PFSK-1 (cell line): Measurements from ENCODE around the gene ADD2.

Source experiments
- FOXP2 ChIP-seq: optimal IDR thresholded peaks from 2 replicates; pipeline ENCODE3; 2011; ENCODE audit warnings: borderline replicate concordance, control low read depth, inconsistent platforms; ENCODE audit not compliant: insufficient read depth; ENCODE audit errors: extremely low read length, extremely low read depth
- POLR2AphosphoS5 ChIP-seq: IDR thresholded peaks from 2 replicates; pipeline ENCODE4 v1.6.1; 2012; ENCODE audit warnings: low read depth, mild to moderate bottlenecking, control low read depth, low read length, moderate library complexity
- REST ChIP-seq, 2 experiments: IDR thresholded peaks; 2 replicates each; pipeline versions ENCODE4 v1.6.1 to v1.8.0; 2011 to 2012; ENCODE audit warnings: low read depth in 2 of 2, low read length in 2 of 2, control low read depth in 1 of 2, inconsistent platforms in 1 of 2, mild to moderate bottlenecking in 1 of 2, moderate library complexity in 1 of 2; ENCODE audit not compliant: insufficient read depth in 1 of 2
- SIN3A ChIP-seq: IDR thresholded peaks from 2 replicates; pipeline ENCODE4 v1.6.1; 2012; ENCODE audit warnings: mild to moderate bottlenecking, low read length, moderate library complexity, borderline replicate concordance; ENCODE audit not compliant: insufficient read depth
- TAF1 ChIP-seq: IDR thresholded peaks from 2 replicates; pipeline ENCODE4 v1.6.1; 2012; ENCODE audit warnings: low read length, control low read depth, borderline replicate concordance; ENCODE audit not compliant: insufficient read depth

Gene ADD2

GRCh38 chr2:70790136-70790828, 22.3 kb upstream of the ADD2 start, which contains the start of gene FIGLA:
Gene FIGLA, minus strand, starts transcription at chr2:70790643. Its CDS starts 5 bp downstream, at chr2:70790638.
- TF ChIP-seq SIN3A (no peak), REST (IDR thresholded peaks at IDR 0.05; ENCODE audit: insufficient read depth in 1 of 2, low read depth in 2 of 2, low read length in 2 of 2) (no peak), FOXP2 (no peak), TAF1 (no peak), POLR2AphosphoS5 (no peak)

GRCh38 chr2:70789304-70790135, 21.5 kb upstream of the ADD2 start:
- TF ChIP-seq POLR2AphosphoS5, result no peak
- no peak for TF ChIP-seq SIN3A

- no peak for TF ChIP-seq TAF1
- TF ChIP-seq SIN3A, result no peak
- no peak for TF ChIP-seq POLR2AphosphoS5
- no peak for TF ChIP-seq REST (IDR thresholded peaks at IDR 0.05; ENCODE audit: insufficient read depth in 1 of 2, low read depth in 2 of 2, low read length in 2 of 2)
Observed at GRCh38 chr2:70785137-70785911, 17.3 kb upstream of the ADD2 start.

- TF ChIP-seq POLR2AphosphoS5 (no peak), FOXP2 (no peak), REST (IDR thresholded peaks at IDR 0.05; ENCODE audit: insufficient read depth in 1 of 2, low read depth in 2 of 2, low read length in 2 of 2) (no peak), TAF1 (no peak), SIN3A (no peak)
Observed at GRCh38 chr2:70784320-70784719, 16.3 kb upstream of the ADD2 start.

GRCh38 chr2:70779911-70780545, 12.0 kb upstream of the ADD2 start:
- TF ChIP-seq SIN3A, result no peak
- no peak for TF ChIP-seq REST (IDR thresholded peaks at IDR 0.05; ENCODE audit: insufficient read depth in 1 of 2, low read depth in 2 of 2, low read length in 2 of 2)
- TF ChIP-seq TAF1, result no peak
- TF ChIP-seq POLR2AphosphoS5, result no peak
- no peak for TF ChIP-seq FOXP2
